Measurements from ENCODE around the gene ODF4.
A peak's percentile ranks its signal among the peaks of the same experiment; 100 is the strongest.
"Not testable (repeated sequence)": the region's sequence is repeated elsewhere in the genome, so short reads cannot be mapped to it uniquely, and the experiment has no call there.

ODF4 gene

GRCh38 chr17:8369944-8370343 lies 30.3 kb downstream of the ODF4 start:
- DNase-seq: no peak

- no peak for DNase-seq
Observed at GRCh38 chr17:8371786-8372185, 32.1 kb downstream of the ODF4 start.

GRCh38 chr17:8372422-8372821 lies 32.8 kb downstream of the ODF4 start:
- no peak for DNase-seq

- not testable (repeated sequence) for DNase-seq
Observed at GRCh38 chr17:8373856-8374255, 34.2 kb downstream of the ODF4 start.

GRCh38 chr17:8375738-8376259 lies 36.2 kb downstream of the ODF4 start:
- DNase-seq: no peak

GRCh38 chr17:8376271-8377067 lies 36.8 kb downstream of the ODF4 start, which contains the start of gene KRABD2:
Gene KRABD2, minus strand, starts transcription at chr17:8376704.
- DNase-seq: peak; percentile 88

- DNase-seq: no peak
Observed at GRCh38 chr17:8377422-8377821, 37.8 kb downstream of the ODF4 start.

- DNase-seq: not testable (repeated sequence)
Observed at GRCh38 chr17:8378117-8378516, 38.5 kb downstream of the ODF4 start.

- DNase-seq: no peak
Observed at GRCh38 chr17:8380049-8380448, 40.4 kb downstream of the ODF4 start.

- no peak for DNase-seq
Observed at GRCh38 chr17:8382052-8382879, 42.6 kb downstream of the ODF4 start.

- DNase-seq: no peak
Observed at GRCh38 chr17:8382880-8383142, 43.2 kb downstream of the ODF4 start.

GRCh38 chr17:8383143-8383822 lies 43.6 kb downstream of the ODF4 start, which contains the start of gene RPL26:
Gene RPL26, minus strand, starts transcription at chr17:8383193. Its CDS starts 883 bp downstream, at chr17:8382310.
- DNase-seq: peak; percentile 94

- no peak for DNase-seq
Observed at GRCh38 chr17:8384801-8385378, 45.2 kb downstream of the ODF4 start.

- DNase-seq: no peak
Observed at GRCh38 chr17:8386841-8387240, 47.2 kb downstream of the ODF4 start.

- DNase-seq: no peak
Observed at GRCh38 chr17:8387914-8388651, 48.4 kb downstream of the ODF4 start.

GRCh38 chr17:8391711-8392110 lies 52.1 kb downstream of the ODF4 start:
- DNase-seq: no peak

- DNase-seq: no peak
Observed at GRCh38 chr17:8392274-8392673, 52.6 kb downstream of the ODF4 start.

- DNase-seq: no peak
Observed at GRCh38 chr17:8392674-8393469, 53.2 kb downstream of the ODF4 start.

GRCh38 chr17:8393470-8394231 lies 54.0 kb downstream of the ODF4 start:
- DNase-seq: peak; percentile 42

GRCh38 chr17:8394497-8394896 lies 54.9 kb downstream of the ODF4 start:
- DNase-seq: not testable (repeated sequence)

Data from activated T-cell treated with anti-CD3 and anti-CD28 coated beads, Interleukin-2, amount 50 U/mL, for 1 hour (primary cell).